GM18499 (cell line): ENCODE results near the gene ARL3.
"Not testable (repeated sequence)": the region's sequence is repeated elsewhere in the genome, so short reads cannot be mapped to it uniquely, and the experiment has no call there.

ENCODE experiments used
- ATAC-seq: cut with Tn5 transposase; IDR thresholded peaks from one replicate; pipeline ENCODE4 v1.9.1; 2021; ENCODE audit warnings: moderate number of reproducible peaks; ENCODE audit not compliant: insufficient read depth, unreplicated experiment

Gene ARL3

GRCh38 chr10:102713814-102714620, at the start of gene ARL3:
TSS of gene ARL3 (minus strand) at chr10:102714397. CDS start at chr10:102714275, 122 bp downstream.
- ATAC-seq, result peak; percentile 66

- ATAC-seq, result no peak
Measured at GRCh38 chr10:102763037-102763607, 48.9 kb upstream of the ARL3 start.

- ATAC-seq, result no peak
Measured at GRCh38 chr10:102762401-102763015, 48.3 kb upstream of the ARL3 start.

GRCh38 chr10:102761981-102762380, 47.8 kb upstream of the ARL3 start:
- no peak for ATAC-seq

- ATAC-seq, result no peak
Measured at GRCh38 chr10:102759497-102760210, 45.5 kb upstream of the ARL3 start.

GRCh38 chr10:102758933-102759262, 44.7 kb upstream of the ARL3 start:
- ATAC-seq, result not testable (repeated sequence)

GRCh38 chr10:102758240-102758932, 44.2 kb upstream of the ARL3 start:
- ATAC-seq, result no peak

GRCh38 chr10:102757323-102757722, 43.1 kb upstream of the ARL3 start:
- ATAC-seq, result no peak

GRCh38 chr10:102753718-102754117, 39.5 kb upstream of the ARL3 start:
- no peak for ATAC-seq

GRCh38 chr10:102752934-102753664, 38.9 kb upstream of the ARL3 start:
- peak; percentile 60 for ATAC-seq

GRCh38 chr10:102752266-102752930, 38.2 kb upstream of the ARL3 start:
- no peak for ATAC-seq

GRCh38 chr10:102745157-102745556, 31.0 kb upstream of the ARL3 start:
- no peak for ATAC-seq

GRCh38 chr10:102744374-102745051, 30.3 kb upstream of the ARL3 start:
- ATAC-seq, result no peak

GRCh38 chr10:102743588-102744373, 29.6 kb upstream of the ARL3 start, which contains the start of gene WBP1L:
TSS of gene WBP1L (plus strand) at chr10:102743948. CDS start at chr10:102744054, 106 bp downstream.
- peak; percentile 90 for ATAC-seq

GRCh38 chr10:102743078-102743587, 28.9 kb upstream of the ARL3 start:
- ATAC-seq, result no peak

GRCh38 chr10:102742313-102742712, 28.1 kb upstream of the ARL3 start:
- ATAC-seq, result not testable (repeated sequence)

GRCh38 chr10:102741726-102742237, 27.6 kb upstream of the ARL3 start:
- ATAC-seq, result no peak
